HCT116 (cell line): ENCODE data around the gene FCHSD2.
A peak's percentile ranks its signal among the peaks of the same experiment; 100 is the strongest.

Experiments
- CBX3 ChIP-seq: IDR thresholded peaks from 2 replicates; pipeline ENCODE4 v1.6.1; 2012; ENCODE audit warnings: low read depth
- CTCF ChIP-seq, 3 experiments: fragments of 200-600 bp in 1 of 3; sonication (generic) in 1 of 3; IDR thresholded peaks in 2 of 3; conservative IDR thresholded peaks in 1 of 3; 2 replicates each; pipeline ENCODE4 v1.5.1; 2012 to 2017; ENCODE audit warnings: low read depth in 2 of 3, low read length in 2 of 3, antibody characterized with exemption in 1 of 3, borderline replicate concordance in 1 of 3, control low read depth in 1 of 3, mild to moderate bottlenecking in 1 of 3, mixed read lengths in 1 of 3, mixed run types in 1 of 3, moderate library complexity in 1 of 3; ENCODE audit not compliant: insufficient read depth in 1 of 3
- JUND ChIP-seq: IDR thresholded peaks from 2 replicates; pipeline ENCODE4 v1.6.1; 2012
- POLR2A ChIP-seq: IDR thresholded peaks from 2 replicates; pipeline ENCODE4 v1.7.0; 2011; ENCODE audit warnings: borderline replicate concordance; ENCODE audit not compliant: insufficient read depth, insufficient read length; ENCODE audit errors: extremely low read depth
- POLR2AphosphoS5 ChIP-seq: IDR thresholded peaks from 2 replicates; pipeline ENCODE4 v1.6.1; 2011; ENCODE audit warnings: mild to moderate bottlenecking, low read depth, low read length, moderate library complexity
- ZNF274 ChIP-seq: fragments of 200-500 bp; sonication (Bioruptor generic); IDR thresholded peaks from 2 replicates; pipeline ENCODE4 v1.6.1; 2014; ENCODE audit warnings: mild to moderate bottlenecking, low read depth, low read length, inconsistent platforms

- TF ChIP-seq ZNF274 (no peak), CBX3 (no peak), JUND (no peak), POLR2A (no peak), POLR2AphosphoS5 (no peak), CTCF (IDR thresholded peaks at IDR 0.05 in 2 of 3, conservative IDR thresholded peaks at IDR 0.05 in 1 of 3; ENCODE audit: borderline replicate concordance in 1 of 3, insufficient read depth in 1 of 3, low read depth in 2 of 3, low read length in 2 of 3) (peak in 1 of 3 experiments; percentile 27; a peak in 1 of 6 replicates)
Measured at GRCh38 chr11:73137262-73137943, 4.7 kb downstream of the FCHSD2 start.
